Nephron (organoid): ENCODE data around the gene TRHDE.
A peak's percentile ranks its signal among the peaks of the same experiment; 100 is the strongest.

Experiments
- H3K27ac Mint-ChIP-seq, 3 experiments: 2 replicates each; pipeline ENCODE4 v1.8.0; 2020; ENCODE audit warnings: mixed read lengths in 3 of 3, mild to moderate bottlenecking in 2 of 3, moderate library complexity in 1 of 3
- H3K27me3 Mint-ChIP-seq: 2 replicates; pipeline ENCODE4 v1.8.0; 2021; ENCODE audit warnings: low read depth, mild to moderate bottlenecking, moderate library complexity, mixed read lengths
- H3K36me3 Mint-ChIP-seq: 2 replicates; pipeline ENCODE4 v1.8.0; 2020; ENCODE audit warnings: low read depth, mixed read lengths
- H3K4me1 Mint-ChIP-seq: 2 replicates; pipeline ENCODE4 v1.8.0; 2020; ENCODE audit warnings: mixed read lengths
- H3K4me3 Mint-ChIP-seq, 3 experiments: 2 replicates each; pipeline ENCODE4 v1.8.0; 2020; ENCODE audit warnings: mild to moderate bottlenecking in 3 of 3, mixed read lengths in 3 of 3, moderate library complexity in 2 of 3
- H3K9me3 Mint-ChIP-seq: 2 replicates; pipeline ENCODE4 v1.8.0; 2020; ENCODE audit warnings: mixed read lengths
- CTCF ChIP-seq, 3 experiments: fragments of 200-600 bp; sonication (generic); IDR thresholded peaks; one replicate each; pipeline ENCODE4 v1.5.0; 2021; ENCODE audit warnings: antibody characterized with exemption in 3 of 3; ENCODE audit not compliant: unreplicated experiment in 3 of 3

The TRHDE gene

GRCh38 chr12:72390146-72390545 lies 118.0 kb downstream of the TRHDE start:
- Mint-ChIP-seq H3K9me3 (no peaks in the 10 kb centered on the region), H3K4me1 (peaks cover 6% of the 10 kb centered on the region), H3K27me3 (peaks cover 3% of the 10 kb centered on the region), H3K27ac (peak overlapping the region; percentile 18 to 77 (median 54)), H3K4me3 (no peak overlapping the region), H3K36me3 (peaks cover 21% of the 10 kb centered on the region)
- TF ChIP-seq CTCF (IDR thresholded peaks at IDR 0.05; ENCODE audit: unreplicated experiment in 3 of 3): no peak

- H3K4me3 Mint-ChIP-seq: peak overlapping the region in 1 of 3 experiments; percentile 14
- no peaks in the 10 kb centered on the region for H3K9me3 Mint-ChIP-seq
- H3K36me3 Mint-ChIP-seq: peaks cover 8% of the 10 kb centered on the region
- TF ChIP-seq CTCF (IDR thresholded peaks at IDR 0.05; ENCODE audit: unreplicated experiment in 3 of 3): no peak
- H3K4me1 Mint-ChIP-seq: peaks cover 27% of the 10 kb centered on the region
- H3K27me3 Mint-ChIP-seq: no peaks in the 10 kb centered on the region
- peak overlapping the region; percentile 55 to 92 (median 82) for H3K27ac Mint-ChIP-seq
Observed at GRCh38 chr12:72406111-72406510, 133.9 kb downstream of the TRHDE start.

GRCh38 chr12:72432037-72432604 lies 160.0 kb downstream of the TRHDE start:
- peaks cover 3% of the 10 kb centered on the region for H3K36me3 Mint-ChIP-seq
- H3K4me3 Mint-ChIP-seq: no peak overlapping the region
- H3K27ac Mint-ChIP-seq: no peak overlapping the region
- no peak for TF ChIP-seq CTCF (IDR thresholded peaks at IDR 0.05; ENCODE audit: unreplicated experiment in 3 of 3)
- no peaks in the 10 kb centered on the region for H3K9me3 Mint-ChIP-seq
- no peaks in the 10 kb centered on the region for H3K27me3 Mint-ChIP-seq
- H3K4me1 Mint-ChIP-seq: no peaks in the 10 kb centered on the region

- peaks cover 4% of the 10 kb centered on the region for H3K9me3 Mint-ChIP-seq
- no peak overlapping the region for H3K27ac Mint-ChIP-seq
- TF ChIP-seq CTCF (IDR thresholded peaks at IDR 0.05; ENCODE audit: unreplicated experiment in 3 of 3): no peak
- H3K4me1 Mint-ChIP-seq: no peaks in the 10 kb centered on the region
- H3K36me3 Mint-ChIP-seq: peaks cover 8% of the 10 kb centered on the region
- H3K4me3 Mint-ChIP-seq: no peak overlapping the region
- no peaks in the 10 kb centered on the region for H3K27me3 Mint-ChIP-seq
Observed at GRCh38 chr12:72433298-72433697, 161.1 kb downstream of the TRHDE start.

- H3K27ac Mint-ChIP-seq: no peak overlapping the region
- peaks cover 13% of the 10 kb centered on the region for H3K36me3 Mint-ChIP-seq
- TF ChIP-seq CTCF (IDR thresholded peaks at IDR 0.05; ENCODE audit: unreplicated experiment in 3 of 3): no peak
- no peaks in the 10 kb centered on the region for H3K4me1 Mint-ChIP-seq
- H3K27me3 Mint-ChIP-seq: no peaks in the 10 kb centered on the region
- H3K4me3 Mint-ChIP-seq: no peak overlapping the region
- H3K9me3 Mint-ChIP-seq: peaks cover 14% of the 10 kb centered on the region
Observed at GRCh38 chr12:72434999-72435398, 162.8 kb downstream of the TRHDE start.

GRCh38 chr12:72442217-72442616 lies 170.0 kb downstream of the TRHDE start:
- Mint-ChIP-seq H3K27me3 (no peaks in the 10 kb centered on the region), H3K27ac (no peak overlapping the region), H3K4me3 (no peak overlapping the region), H3K36me3 (peaks cover 19% of the 10 kb centered on the region), H3K4me1 (no peaks in the 10 kb centered on the region), H3K9me3 (peaks cover 21% of the 10 kb centered on the region)
- TF ChIP-seq CTCF (IDR thresholded peaks at IDR 0.05; ENCODE audit: unreplicated experiment in 3 of 3): no peak
